GM10266 (cell line): ENCODE data around the gene CCDC157.

Source experiments
- DNase-seq: peaks from one replicate; pipeline ENCODE4 v3.0.0; 2012; ENCODE audit errors: extremely low spot score
- CTCF ChIP-seq: IDR thresholded peaks from 2 replicates; pipeline ENCODE4 v1.5.1; 2012; ENCODE audit warnings: mild to moderate bottlenecking, low read depth; ENCODE audit not compliant: control insufficient read depth, insufficient read depth; ENCODE audit errors: missing control alignments

The CCDC157 gene

GRCh38 chr22:30421695-30422480, 65.1 kb downstream of the CCDC157 start:
- no peak for TF ChIP-seq CTCF
- DNase-seq = no peak

- no peak for DNase-seq
- no peak for TF ChIP-seq CTCF
Observed at GRCh38 chr22:30422481-30423300, 65.9 kb downstream of the CCDC157 start.

GRCh38 chr22:30423301-30423958, 66.6 kb downstream of the CCDC157 start:
- TF ChIP-seq CTCF = no peak
- DNase-seq = no peak

- DNase-seq = peak; percentile 97
- TF ChIP-seq CTCF = no peak
Observed at GRCh38 chr22:30423959-30424533, 67.2 kb downstream of the CCDC157 start.

- TF ChIP-seq CTCF = peak; percentile 8
- no peak for DNase-seq
Observed at GRCh38 chr22:30424534-30425326, 67.9 kb downstream of the CCDC157 start.

- TF ChIP-seq CTCF = no peak
- no peak for DNase-seq
Observed at GRCh38 chr22:30425327-30425615, 68.5 kb downstream of the CCDC157 start.
